Activated CD4-positive, alpha-beta T cell treated with anti-CD3 and anti-CD28 coated beads for 36 hours (primary cell): ENCODE measurements around the gene SORD. TPM values are rescaled to one million over a fixed set of nuclear protein-coding genes. Genes with fewer than 3 reads are reported as not detected.
A peak's percentile ranks its signal among the peaks of the same experiment; 100 is the strongest.
"Not testable (repeated sequence)": the region's sequence is repeated elsewhere in the genome, so short reads cannot be mapped to it uniquely, and the experiment has no call there.

Experiments used
- ATAC-seq: fragments of 200-7000 bp; cut with Tn5 transposase; one replicate; pipeline ENCODE4 v1.10.0; 2021; ENCODE audit warnings: mild to moderate bottlenecking, moderate library complexity
- CTCF ChIA-PET: fragments of 350-600 bp; sonication (Branson Sonifier 250); formaldehyde crosslinking; loops from one replicate; lab custom pipeline; 2021; ENCODE audit warnings: antibody characterized with exemption; lab: Charles Lee
- POLR2A ChIA-PET: fragments of 350-600 bp; sonication (Branson Sonifier 250); formaldehyde crosslinking; loops from one replicate; lab custom pipeline; 2021; ENCODE audit warnings: antibody characterized with exemption, inconsistent platforms; lab: Charles Lee
- DNase-seq: peaks from one replicate; pipeline ENCODE4 v3.0.0-alpha.2; 2020
- H3K27ac Mint-ChIP-seq: one replicate; pipeline ENCODE4 v1.8.0; 2021; ENCODE audit warnings: mixed read lengths
- H3K27me3 Mint-ChIP-seq: one replicate; pipeline ENCODE4 v1.8.0; 2021; ENCODE audit warnings: mixed read lengths
- H3K36me3 Mint-ChIP-seq: one replicate; pipeline ENCODE4 v1.8.0; 2021; ENCODE audit warnings: low read depth, mixed read lengths
- H3K4me1 Mint-ChIP-seq: one replicate; pipeline ENCODE4 v1.8.0; 2021; ENCODE audit warnings: mixed read lengths
- H3K4me3 Mint-ChIP-seq: one replicate; pipeline ENCODE4 v1.8.0; 2021; ENCODE audit warnings: mild to moderate bottlenecking, moderate library complexity, mixed read lengths
- H3K9me3 Mint-ChIP-seq: one replicate; pipeline ENCODE4 v1.8.0; 2021; ENCODE audit warnings: low read depth, mixed read lengths
- intact Hi-C, 2 experiments: fragments of 100-400 bp; cut with DNase I in 1 of 2; cut with micrococcal nuclease in 1 of 2; formaldehyde crosslinking; loops; one replicate each; pipeline versions ENCODE4 v1.14.2 to v1.15.1; 2022 to 2024; cut with DNase I, micrococcal nuclease
- total RNA-seq, 2 experiments: library from RNA; stranded (reverse); gene quantifications; one replicate each; pipeline ENCODE4 v1.2.3, GENCODE V29; 2021

The SORD gene
- total RNA-seq, 2 experiments from 2014 or later = 17.1 to 17.7 TPM

GRCh38 chr15:45102226-45102625 lies 79.2 kb downstream of the SORD start:
- Mint-ChIP-seq H3K27ac (no peak overlapping the region), H3K9me3 (no peaks in the 10 kb centered on the region), H3K4me1 (no peaks in the 10 kb centered on the region), H3K27me3 (peaks cover 3% of the 10 kb centered on the region), H3K36me3 (no peaks in the 10 kb centered on the region), H3K4me3 (no peak overlapping the region)
- intact Hi-C loops = no loop called here
- POLR2A ChIA-PET = no interaction called here
- ATAC-seq (no peak), DNase-seq (no peak)
- CTCF ChIA-PET = interaction anchor here (1.1 kb wide), 2 partner anchors 16 to 25 kb away, joined by 3 to 4 read pairs; no protein-coding TSS in a partner anchor

GRCh38 chr15:45104170-45104569 lies 81.2 kb downstream of the SORD start:
- DNase-seq, H3K27ac Mint-ChIP-seq, H3K36me3 Mint-ChIP-seq, H3K4me1 Mint-ChIP-seq, POLR2A ChIA-PET, ATAC-seq, intact Hi-C loops, H3K9me3 Mint-ChIP-seq, H3K4me3 Mint-ChIP-seq, CTCF ChIA-PET, H3K27me3 Mint-ChIP-seq: not testable (repeated sequence)

DNA sequence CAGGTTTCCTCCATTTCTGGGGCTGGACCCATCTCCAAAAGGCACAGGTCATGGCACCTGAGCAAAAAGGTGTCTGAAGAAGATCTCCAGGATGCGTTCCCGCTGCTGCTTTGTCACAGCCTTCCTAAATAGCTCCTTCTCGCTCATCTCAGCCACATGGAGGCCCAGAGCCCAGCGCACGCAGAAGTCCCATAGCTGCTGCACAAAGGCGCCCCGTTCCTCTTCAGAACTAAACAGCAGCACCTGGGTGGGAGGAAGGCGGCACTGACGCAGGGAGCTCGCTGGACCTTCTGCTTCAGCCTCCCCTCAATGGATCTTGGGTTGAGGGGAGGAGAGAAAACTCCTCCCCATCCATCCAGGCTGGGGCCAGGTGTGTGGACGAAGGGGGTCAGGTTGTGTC lies 82.6 kb downstream of the SORD start:
- Mint-ChIP-seq H3K36me3 (no peaks in the 10 kb centered on the region), H3K4me1 (no peaks in the 10 kb centered on the region), H3K27me3 (peaks cover 20% of the 10 kb centered on the region), H3K9me3 (no peaks in the 10 kb centered on the region), H3K27ac (no peak overlapping the region), H3K4me3 (no peak overlapping the region)
- DNase-seq (no peak), ATAC-seq (no peak)
- intact Hi-C loops = no loop called here
- ChIA-PET CTCF (interaction anchor here (1.0 to 4.1 kb wide), 2 partner anchors 13 to 298 kb away, joined by 3 to 20 read pairs; no protein-coding TSS in a partner anchor), POLR2A (no interaction called here)

DNA sequence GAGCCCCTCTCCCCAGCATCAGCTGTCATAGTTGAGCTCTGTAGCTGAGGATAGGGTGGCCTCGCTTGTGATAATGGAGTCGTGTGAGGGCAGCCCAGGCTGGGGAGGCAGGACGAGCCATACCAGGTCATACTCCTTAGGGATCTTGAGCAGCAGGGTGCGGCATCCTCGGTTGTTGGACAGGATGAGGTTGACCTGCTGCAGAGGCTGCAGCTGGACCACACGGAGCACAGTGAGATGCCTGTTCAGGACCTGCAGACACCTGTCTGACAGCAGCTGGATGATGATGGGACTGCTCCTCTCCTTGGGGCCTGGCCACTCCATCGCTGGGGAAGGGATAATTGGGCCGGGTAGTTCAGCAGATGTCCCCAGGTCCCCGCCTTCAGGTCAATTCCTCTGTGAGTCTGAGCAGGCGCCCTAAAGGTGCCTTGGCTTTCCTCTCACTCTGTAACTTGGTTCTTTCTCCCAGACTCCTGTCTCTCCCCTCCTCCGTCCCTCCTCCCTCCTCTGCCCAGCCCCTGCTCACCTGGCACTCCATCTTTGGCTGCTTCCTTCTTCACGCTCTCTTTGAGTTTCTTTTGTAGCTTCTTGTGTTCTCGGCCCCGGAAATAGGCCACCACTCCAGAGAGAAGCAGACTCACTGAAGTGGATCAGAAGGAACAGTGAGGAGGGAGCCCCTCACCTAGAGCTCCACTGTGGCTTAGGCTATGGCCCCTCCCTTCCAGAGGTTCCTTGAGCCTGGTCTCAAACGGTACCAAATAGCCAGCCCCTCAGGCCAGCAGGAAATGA lies 83.2 kb downstream of the SORD start:
- no peaks in the 10 kb centered on the region for H3K4me1 Mint-ChIP-seq
- POLR2A ChIA-PET = no interaction called here
- H3K9me3 Mint-ChIP-seq = no peaks in the 10 kb centered on the region
- CTCF ChIA-PET = interaction anchor here (1.0 to 4.1 kb wide), 2 partner anchors 12 to 298 kb away, joined by 3 to 20 read pairs; no protein-coding TSS in a partner anchor
- no peak for ATAC-seq
- peaks cover 21% of the 10 kb centered on the region for H3K27me3 Mint-ChIP-seq
- no peaks in the 10 kb centered on the region for H3K36me3 Mint-ChIP-seq
- no peak overlapping the region for H3K27ac Mint-ChIP-seq
- DNase-seq = no peak
- no peak overlapping the region for H3K4me3 Mint-ChIP-seq
- intact Hi-C loops = no loop called here

DNA sequence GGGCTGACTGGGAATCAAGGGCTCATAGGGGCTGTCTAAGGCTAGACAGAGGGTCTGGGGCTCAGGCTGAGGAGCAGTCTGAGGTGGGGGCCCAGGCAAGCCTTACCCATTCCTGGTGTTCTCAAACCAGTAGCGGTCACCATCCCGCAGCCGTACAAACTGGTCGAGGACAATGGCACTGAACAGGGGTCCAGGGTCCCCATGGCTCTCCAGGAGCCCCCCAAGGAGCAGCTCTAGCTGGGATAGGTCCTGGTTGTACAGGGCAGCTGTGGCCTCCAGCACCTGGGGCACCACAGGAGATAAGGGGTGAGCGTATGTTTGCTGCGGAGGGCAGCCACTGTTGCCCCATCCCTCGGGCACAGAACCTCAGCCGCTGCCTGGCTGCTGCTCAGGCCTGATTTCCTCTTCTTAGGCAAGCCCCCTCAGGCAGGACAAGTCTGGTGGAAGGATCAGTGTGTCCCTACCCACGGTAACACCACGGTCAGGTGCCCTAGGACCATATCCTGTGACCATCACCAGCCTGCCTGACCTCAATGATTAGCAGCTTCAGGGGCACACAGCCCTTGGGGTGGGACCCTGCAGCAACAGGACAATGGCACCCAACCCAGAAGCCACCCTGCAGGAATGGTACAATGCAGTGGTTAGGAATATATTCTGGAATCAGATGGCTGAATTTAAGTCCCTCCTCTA lies 85.1 kb downstream of the SORD start:
- H3K36me3 Mint-ChIP-seq = no peaks in the 10 kb centered on the region
- peaks cover 36% of the 10 kb centered on the region for H3K27me3 Mint-ChIP-seq
- DNase-seq = no peak
- ATAC-seq = no peak
- peaks cover 12% of the 10 kb centered on the region for H3K4me1 Mint-ChIP-seq
- no peak overlapping the region for H3K27ac Mint-ChIP-seq
- POLR2A ChIA-PET = no interaction called here
- H3K9me3 Mint-ChIP-seq = no peaks in the 10 kb centered on the region
- CTCF ChIA-PET = interaction anchor here (4.1 kb wide), 1 partner anchor 10 kb away, joined by 20 read pairs; no protein-coding TSS in a partner anchor
- intact Hi-C loops = no loop called here
- no peak overlapping the region for H3K4me3 Mint-ChIP-seq

- ATAC-seq (no peak), DNase-seq (no peak)
- H3K4me1 Mint-ChIP-seq = peaks cover 23% of the 10 kb centered on the region
- CTCF ChIA-PET = interaction anchor here (0.6 to 1.4 kb wide), 3 partner anchors 8 to 1598 kb away, joined by 3 to 5 read pairs (median 3); no protein-coding TSS in a partner anchor
- H3K9me3 Mint-ChIP-seq = no peaks in the 10 kb centered on the region
- POLR2A ChIA-PET = interaction anchor here (0.6 kb wide), 1 partner anchor 12 kb away, joined by 4 read pairs; no protein-coding TSS in a partner anchor
- peaks cover 57% of the 10 kb centered on the region for H3K27me3 Mint-ChIP-seq
- no peak overlapping the region for H3K4me3 Mint-ChIP-seq
- no peak overlapping the region for H3K27ac Mint-ChIP-seq
- H3K36me3 Mint-ChIP-seq = no peaks in the 10 kb centered on the region
- intact Hi-C loops = no loop called here
Measured at GRCh38 chr15:45110256-45110820, 87.3 kb downstream of the SORD start.

- Mint-ChIP-seq H3K36me3 (no peaks in the 10 kb centered on the region), H3K27me3 (peaks cover 66% of the 10 kb centered on the region), H3K27ac (no peak overlapping the region), H3K9me3 (no peaks in the 10 kb centered on the region), H3K4me1 (peaks cover 29% of the 10 kb centered on the region), H3K4me3 (peak overlapping the region; percentile 30)
- intact Hi-C loops = no loop called here
- ATAC-seq (no peak), DNase-seq (no peak)
- ChIA-PET POLR2A (no interaction called here), CTCF (interaction anchor here (3.7 kb wide), 1 partner anchor 13 kb away, joined by 36 read pairs; no protein-coding TSS in a partner anchor)
Measured at GRCh38 chr15:45111390-45112142, 88.6 kb downstream of the SORD start.

GRCh38 chr15:45112143-45112590 lies 89.2 kb downstream of the SORD start:
- DNase-seq = no peak
- Mint-ChIP-seq H3K4me1 (peaks cover 32% of the 10 kb centered on the region), H3K27ac (no peak overlapping the region), H3K4me3 (peak overlapping the region; percentile 30), H3K36me3 (no peaks in the 10 kb centered on the region), H3K9me3 (no peaks in the 10 kb centered on the region), H3K27me3 (peaks cover 68% of the 10 kb centered on the region)
- ChIA-PET CTCF (interaction anchor here (0.7 to 3.7 kb wide), 2 partner anchors 13 to 26 kb away, joined by 3 to 36 read pairs; no protein-coding TSS in a partner anchor), POLR2A (no interaction called here)
- no peak for ATAC-seq
- intact Hi-C loops = no loop called here

DNA sequence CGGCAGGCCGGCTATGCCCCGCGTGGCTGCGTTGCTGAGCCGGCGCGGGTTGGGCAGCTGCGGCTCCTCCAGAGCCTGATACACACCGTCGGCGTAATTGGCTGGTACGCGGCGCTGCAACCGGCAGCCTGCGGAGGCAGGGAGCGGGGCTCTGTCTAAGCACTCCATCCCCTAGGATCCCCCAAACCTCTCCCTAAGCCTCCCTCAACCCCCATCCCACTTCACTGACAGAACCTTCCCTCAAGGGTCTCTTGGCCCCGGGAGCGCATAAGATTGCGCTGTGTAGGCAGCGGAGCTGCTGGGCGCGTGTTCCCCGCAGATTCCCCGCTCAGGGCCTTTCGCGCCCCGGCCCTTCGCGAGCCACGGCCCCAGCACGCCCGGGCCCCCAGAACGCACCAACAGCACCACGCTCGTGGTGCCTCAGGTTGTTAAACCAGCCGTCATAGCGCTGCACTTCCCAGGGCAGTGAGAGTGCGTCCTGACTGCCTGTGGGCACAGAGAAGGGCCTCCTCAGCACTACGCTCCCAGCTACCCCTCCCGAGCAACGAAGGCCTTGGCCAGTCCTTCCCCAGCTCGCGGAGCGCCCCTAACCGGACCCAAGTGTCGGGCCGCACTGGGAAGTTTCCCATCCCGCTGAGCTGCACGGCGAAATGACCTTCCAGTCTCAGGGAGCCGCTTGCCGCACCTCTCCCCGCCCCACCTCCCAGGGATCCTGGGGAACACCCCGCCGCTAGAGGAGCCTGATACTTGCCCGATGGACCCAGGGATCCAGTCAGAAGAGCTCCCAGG lies 89.8 kb downstream of the SORD start:
- peaks cover 72% of the 10 kb centered on the region for H3K27me3 Mint-ChIP-seq
- CTCF ChIA-PET = interaction anchor here (0.6 to 3.7 kb wide), 4 partner anchors 12 to 82 kb away, joined by 3 to 36 read pairs (median 3); no protein-coding TSS in a partner anchor
- no peak overlapping the region for H3K4me3 Mint-ChIP-seq
- POLR2A ChIA-PET = no interaction called here
- ATAC-seq (no peak), DNase-seq (peak; percentile 32)
- H3K27ac Mint-ChIP-seq = no peak overlapping the region
- H3K36me3 Mint-ChIP-seq = no peaks in the 10 kb centered on the region
- no peaks in the 10 kb centered on the region for H3K9me3 Mint-ChIP-seq
- peaks cover 38% of the 10 kb centered on the region for H3K4me1 Mint-ChIP-seq
- intact Hi-C loops = no loop called here

GRCh38 chr15:45113380-45113990 lies 90.5 kb downstream of the SORD start:
- DNase-seq = no peak
- no peak overlapping the region for H3K27ac Mint-ChIP-seq
- CTCF ChIA-PET = interaction anchor here (0.7 to 3.7 kb wide), 2 partner anchors 11 to 82 kb away, joined by 3 to 36 read pairs; no protein-coding TSS in a partner anchor
- intact Hi-C loops = no loop called here
- no peaks in the 10 kb centered on the region for H3K36me3 Mint-ChIP-seq
- H3K9me3 Mint-ChIP-seq = no peaks in the 10 kb centered on the region
- ATAC-seq = no peak
- H3K4me1 Mint-ChIP-seq = peaks cover 41% of the 10 kb centered on the region
- POLR2A ChIA-PET = no interaction called here
- no peak overlapping the region for H3K4me3 Mint-ChIP-seq
- peaks cover 73% of the 10 kb centered on the region for H3K27me3 Mint-ChIP-seq
